HG03432 (cell line): Measurements from ENCODE around the gene ZMYM2.

Experiments used
- ATAC-seq: cut with Tn5 transposase; IDR thresholded peaks from one replicate; pipeline ENCODE4 v1.9.1; 2021; ENCODE audit warnings: mild to moderate bottlenecking, moderate library complexity; ENCODE audit not compliant: unreplicated experiment

The ZMYM2 gene

GRCh38 chr13:20102525-20103180, 144.1 kb downstream of the ZMYM2 start:
- no peak for ATAC-seq

GRCh38 chr13:20105161-20105689, 146.7 kb downstream of the ZMYM2 start:
- ATAC-seq: no peak

GRCh38 chr13:20106742-20107141, 148.2 kb downstream of the ZMYM2 start:
- ATAC-seq: no peak

GRCh38 chr13:20109037-20109436, 150.5 kb downstream of the ZMYM2 start:
- ATAC-seq: no peak

GRCh38 chr13:20114066-20114610, 155.6 kb downstream of the ZMYM2 start:
- no peak for ATAC-seq

- no peak for ATAC-seq
Measured at GRCh38 chr13:20116213-20116612, 157.7 kb downstream of the ZMYM2 start.

GRCh38 chr13:20118268-20119140, 160.0 kb downstream of the ZMYM2 start:
- ATAC-seq: peak; percentile 58

- no peak for ATAC-seq
Measured at GRCh38 chr13:20119960-20120359, 161.4 kb downstream of the ZMYM2 start.

- no peak for ATAC-seq
Measured at GRCh38 chr13:20121159-20121525, 162.6 kb downstream of the ZMYM2 start.

- no peak for ATAC-seq
Measured at GRCh38 chr13:20124303-20124702, 165.8 kb downstream of the ZMYM2 start.

GRCh38 chr13:20125129-20125782, 166.7 kb downstream of the ZMYM2 start:
- no peak for ATAC-seq

- ATAC-seq: no peak
Measured at GRCh38 chr13:20125783-20126165, 167.2 kb downstream of the ZMYM2 start.

GRCh38 chr13:20126541-20127261, 168.2 kb downstream of the ZMYM2 start:
- ATAC-seq: no peak

GRCh38 chr13:20127262-20127561, 168.7 kb downstream of the ZMYM2 start:
- ATAC-seq: peak; percentile 15

- peak; percentile 86 for ATAC-seq
Measured at GRCh38 chr13:20127562-20128458, 169.3 kb downstream of the ZMYM2 start.

GRCh38 chr13:20128459-20128931, 170.0 kb downstream of the ZMYM2 start:
- ATAC-seq: peak; percentile 23

- no peak for ATAC-seq
Measured at GRCh38 chr13:20129076-20129475, 170.5 kb downstream of the ZMYM2 start.

- ATAC-seq: no peak
Measured at GRCh38 chr13:20130012-20130411, 171.5 kb downstream of the ZMYM2 start.

- no peak for ATAC-seq
Measured at GRCh38 chr13:20130652-20131051, 172.1 kb downstream of the ZMYM2 start.
